Endodermal cell (in vitro differentiated cells): ENCODE data around the gene CPA3. TPM values are rescaled to one million over a fixed set of nuclear protein-coding genes. Genes with fewer than 3 reads are reported as not detected.

Experiments
- DNase-seq: peaks from one replicate; pipeline ENCODE4 v3.0.0-alpha.2; 2017
- H3K27ac ChIP-seq: 2 replicates; pipeline ENCODE4 v1.5.1; 2013; ENCODE audit warnings: mild to moderate bottlenecking, low read depth, low read length, moderate library complexity
- H3K27me3 ChIP-seq: 2 replicates; pipeline ENCODE4 v1.6.1; 2013; ENCODE audit warnings: mild to moderate bottlenecking, low read length, moderate library complexity; ENCODE audit not compliant: insufficient read depth, control insufficient read depth, poor library complexity, severe bottlenecking
- H3K36me3 ChIP-seq: 2 replicates; pipeline ENCODE4 v1.7.0; 2013; ENCODE audit warnings: mild to moderate bottlenecking, low read length, moderate library complexity; ENCODE audit not compliant: control insufficient read depth, insufficient read depth
- H3K4me1 ChIP-seq: one replicate; pipeline ENCODE4 v1.7.0; 2013; ENCODE audit warnings: low read length; ENCODE audit not compliant: control insufficient read depth, insufficient read depth
- H3K4me3 ChIP-seq: 2 replicates; pipeline ENCODE4 v1.5.1; 2013; ENCODE audit warnings: mild to moderate bottlenecking, low read length, moderate library complexity
- H3K9ac ChIP-seq: 2 replicates; pipeline ENCODE4 v1.6.1; 2013; ENCODE audit warnings: mild to moderate bottlenecking, low read length, moderate library complexity; ENCODE audit not compliant: poor library complexity, severe bottlenecking; ENCODE audit errors: extremely low read depth
- H3K9me3 ChIP-seq: 2 replicates; pipeline ENCODE4 v1.6.1; 2013; ENCODE audit warnings: mild to moderate bottlenecking, low read length, moderate library complexity; ENCODE audit not compliant: control insufficient read depth
- H3K27ac Mint-ChIP-seq: 2 replicates; pipeline ENCODE4 v1.8.0; 2020; ENCODE audit warnings: mixed read lengths
- H3K27me3 Mint-ChIP-seq: 2 replicates; pipeline ENCODE4 v1.8.0; 2021; ENCODE audit warnings: mild to moderate bottlenecking, mixed read lengths; ENCODE audit not compliant: insufficient read depth
- H3K36me3 Mint-ChIP-seq: 2 replicates; pipeline ENCODE4 v1.8.0; 2020; ENCODE audit warnings: low read depth, mixed read lengths
- H3K4me1 Mint-ChIP-seq: 2 replicates; pipeline ENCODE4 v1.8.0; 2020; ENCODE audit warnings: mixed read lengths
- H3K4me3 Mint-ChIP-seq: 2 replicates; pipeline ENCODE4 v1.8.0; 2020; ENCODE audit warnings: mild to moderate bottlenecking, moderate library complexity, mixed read lengths
- H3K9me3 Mint-ChIP-seq: 2 replicates; pipeline ENCODE4 v1.8.0; 2020; ENCODE audit warnings: mild to moderate bottlenecking, mixed read lengths
- WGBS, 2 experiments: methylation state at CpG; one replicate each; pipeline versions ENCODE4 v1.1.5 to v1.1.7; 2013; ENCODE audit warnings: missing lambda C conversion rate in 2 of 2, mixed read lengths in 1 of 2; ENCODE audit not compliant: insufficient coverage in 1 of 2, insufficient read length in 1 of 2; 5-methylcytosine and 5-hydroxymethylcytosine counted together
- total RNA-seq, 2 donors: library from RNA; stranded (reverse); fragmentation: NEBNext Ultra II Directional in 1 of 2; extraction: Animal tissue kit (Norgen Biotek cat#: 25700) in 1 of 2; gene quantifications; 2 replicates in 1 of 2; 3 replicates in 1 of 2; pipeline ENCODE4 v1.2.1, GENCODE V29; 2021
- TF ChIP-seq, protein P1 (sequence below): fragments of 200-600 bp; sonication (generic); conservative IDR thresholded peaks from 2 replicates; pipeline ENCODE4 v1.5.0; 2021; ENCODE audit warnings: antibody characterized with exemption, mild to moderate bottlenecking

Gene CPA3
- total RNA-seq, 2 donors from 2014 or later = not detected

DNA sequence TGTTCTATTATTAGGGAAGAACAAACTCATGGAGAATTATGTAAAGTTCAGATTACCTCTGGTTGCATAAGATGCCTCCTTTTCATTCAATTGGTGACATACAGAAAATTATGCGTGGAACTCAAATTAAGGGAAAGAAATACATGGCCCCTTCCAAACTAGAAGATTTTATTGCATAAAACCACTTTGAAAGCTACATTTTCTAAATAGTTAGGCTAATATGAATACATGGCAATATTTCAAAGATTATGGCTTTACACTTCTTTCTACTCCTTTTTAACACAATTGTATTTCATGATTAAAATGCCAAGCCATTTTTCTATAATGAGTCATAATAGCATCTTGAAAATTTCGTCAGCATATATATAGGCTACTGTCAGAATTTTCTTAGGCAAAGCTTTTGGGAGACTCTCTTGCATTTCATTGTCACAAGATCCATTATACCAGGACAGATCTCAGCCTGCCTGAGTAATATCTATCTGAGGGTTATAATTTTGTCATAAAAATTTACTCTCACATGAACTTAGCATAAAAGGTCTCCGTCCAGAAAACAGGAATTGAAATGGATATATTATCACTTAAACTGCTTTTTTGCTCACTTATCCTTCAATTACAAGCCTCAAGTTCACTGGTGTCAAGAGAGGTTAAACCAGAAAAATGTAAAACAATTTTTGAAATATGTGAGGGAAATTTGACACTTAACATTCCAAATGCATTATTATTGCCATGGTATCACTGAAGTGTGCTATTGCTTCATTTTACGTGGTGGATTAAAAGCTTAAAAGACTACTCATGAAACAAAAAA is 37.1 kb downstream of the CPA3 start:
- no peak for DNase-seq
- no peaks in the 10 kb centered on the region for H3K9me3 Mint-ChIP-seq
- Histone ChIP-seq H3K27ac (no peak overlapping the region), H3K9me3 (no peaks in the 10 kb centered on the region), H3K4me1 (no peaks in the 10 kb centered on the region), H3K4me3 (no peak overlapping the region), H3K36me3 (no peaks in the 10 kb centered on the region), H3K9ac (no peak overlapping the region), H3K27me3 (no peaks in the 10 kb centered on the region)
- H3K4me1 Mint-ChIP-seq = no peaks in the 10 kb centered on the region
- H3K27ac Mint-ChIP-seq = no peak overlapping the region
- no peaks in the 10 kb centered on the region for H3K27me3 Mint-ChIP-seq
- WGBS, 2 experiments = 50 to 92% methylated on average over 2 to 4 of the region's 4 CpGs
- TF ChIP-seq, protein P1, sequence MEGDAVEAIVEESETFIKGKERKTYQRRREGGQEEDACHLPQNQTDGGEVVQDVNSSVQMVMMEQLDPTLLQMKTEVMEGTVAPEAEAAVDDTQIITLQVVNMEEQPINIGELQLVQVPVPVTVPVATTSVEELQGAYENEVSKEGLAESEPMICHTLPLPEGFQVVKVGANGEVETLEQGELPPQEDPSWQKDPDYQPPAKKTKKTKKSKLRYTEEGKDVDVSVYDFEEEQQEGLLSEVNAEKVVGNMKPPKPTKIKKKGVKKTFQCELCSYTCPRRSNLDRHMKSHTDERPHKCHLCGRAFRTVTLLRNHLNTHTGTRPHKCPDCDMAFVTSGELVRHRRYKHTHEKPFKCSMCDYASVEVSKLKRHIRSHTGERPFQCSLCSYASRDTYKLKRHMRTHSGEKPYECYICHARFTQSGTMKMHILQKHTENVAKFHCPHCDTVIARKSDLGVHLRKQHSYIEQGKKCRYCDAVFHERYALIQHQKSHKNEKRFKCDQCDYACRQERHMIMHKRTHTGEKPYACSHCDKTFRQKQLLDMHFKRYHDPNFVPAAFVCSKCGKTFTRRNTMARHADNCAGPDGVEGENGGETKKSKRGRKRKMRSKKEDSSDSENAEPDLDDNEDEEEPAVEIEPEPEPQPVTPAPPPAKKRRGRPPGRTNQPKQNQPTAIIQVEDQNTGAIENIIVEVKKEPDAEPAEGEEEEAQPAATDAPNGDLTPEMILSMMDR = no peak
- no peaks in the 10 kb centered on the region for H3K36me3 Mint-ChIP-seq
- no peak overlapping the region for H3K4me3 Mint-ChIP-seq

DNA sequence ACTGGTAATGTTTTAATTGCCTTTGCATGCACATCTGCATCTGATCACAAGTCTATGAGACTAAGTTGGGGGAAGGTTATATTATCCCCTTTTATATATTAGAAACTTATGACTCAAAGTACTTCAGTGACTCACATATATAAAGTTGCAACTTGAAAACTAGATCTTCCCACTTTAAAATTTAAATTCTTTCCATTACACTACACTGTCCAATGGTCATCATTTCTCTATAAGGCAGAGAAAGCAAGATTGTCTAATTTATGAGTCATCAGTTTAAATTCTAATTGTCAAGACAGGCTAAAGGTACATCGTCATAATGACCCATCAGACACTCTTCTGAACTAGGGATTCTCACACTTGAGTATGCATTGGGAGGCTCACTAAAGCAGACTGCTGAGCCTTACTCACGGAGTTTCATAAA is 37.9 kb downstream of the CPA3 start:
- Histone ChIP-seq H3K4me1 (no peaks in the 10 kb centered on the region), H3K4me3 (no peak overlapping the region), H3K36me3 (no peaks in the 10 kb centered on the region), H3K27me3 (no peaks in the 10 kb centered on the region), H3K27ac (no peak overlapping the region), H3K9me3 (no peaks in the 10 kb centered on the region), H3K9ac (no peak overlapping the region)
- no peaks in the 10 kb centered on the region for H3K36me3 Mint-ChIP-seq
- no peak overlapping the region for H3K4me3 Mint-ChIP-seq
- H3K9me3 Mint-ChIP-seq = no peaks in the 10 kb centered on the region
- no peak overlapping the region for H3K27ac Mint-ChIP-seq
- TF ChIP-seq, protein P1 = no peak
- no peaks in the 10 kb centered on the region for H3K4me1 Mint-ChIP-seq
- no peaks in the 10 kb centered on the region for H3K27me3 Mint-ChIP-seq
- DNase-seq = no peak
- WGBS, 2 experiments = 88 to 100% methylated on average over 2 of the region's 2 CpGs

DNA sequence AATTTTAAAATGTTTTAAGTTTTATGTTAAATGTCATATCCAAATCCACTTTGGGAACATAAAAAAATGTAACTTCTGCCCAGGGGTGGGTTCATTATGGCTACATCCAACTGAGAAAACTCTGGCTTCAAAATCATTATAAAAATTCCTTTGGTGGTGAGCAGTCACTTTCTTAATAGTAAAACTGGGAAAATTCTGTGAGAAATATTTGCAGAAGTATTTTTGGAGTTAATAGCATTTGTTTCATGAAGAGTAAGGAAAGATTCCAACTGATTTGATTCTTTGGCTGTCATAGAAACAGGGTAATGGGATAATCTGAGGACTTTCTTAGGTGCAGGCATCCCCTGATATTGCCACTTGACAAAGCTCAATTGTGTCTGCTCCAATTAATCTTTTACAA is 38.8 kb downstream of the CPA3 start:
- Mint-ChIP-seq H3K4me3 (no peak overlapping the region), H3K27ac (no peak overlapping the region), H3K27me3 (no peaks in the 10 kb centered on the region), H3K9me3 (no peaks in the 10 kb centered on the region), H3K4me1 (no peaks in the 10 kb centered on the region), H3K36me3 (no peaks in the 10 kb centered on the region)
- H3K4me1 ChIP-seq = no peaks in the 10 kb centered on the region
- TF ChIP-seq, protein P1 = no peak
- H3K27me3 ChIP-seq = no peaks in the 10 kb centered on the region
- no peak overlapping the region for H3K4me3 ChIP-seq
- no peaks in the 10 kb centered on the region for H3K36me3 ChIP-seq
- no peaks in the 10 kb centered on the region for H3K9me3 ChIP-seq
- no peak overlapping the region for H3K27ac ChIP-seq
- DNase-seq = no peak
- no peak overlapping the region for H3K9ac ChIP-seq
